Fibroblast of pulmonary artery (primary cell): ENCODE data around the gene TTC21A.
A peak's percentile ranks its signal among the peaks of the same experiment; 100 is the strongest.

Experiments used
- DNase-seq: peaks from one replicate; pipeline ENCODE4 v3.0.0-alpha.2; 2010; ENCODE audit warnings: low read depth
- H3K4me3 ChIP-seq: replicated peaks from 2 replicates; pipeline ENCODE4 v1.5.1; 2011; ENCODE audit warnings: low read depth, mild to moderate bottlenecking, control low read depth, low read length, moderate library complexity
- CTCF ChIP-seq: IDR thresholded peaks from 2 replicates; pipeline ENCODE4 v1.5.1; 2011; ENCODE audit warnings: mild to moderate bottlenecking, control low read depth, low read length, inconsistent platforms; ENCODE audit errors: missing control alignments

TTC21A gene

GRCh38 chr3:39115870-39116269 lies 8.4 kb downstream of the TTC21A start:
- H3K4me3 ChIP-seq = no peak overlapping the region
- no peak for TF ChIP-seq CTCF
- no peak for DNase-seq

- H3K4me3 ChIP-seq = no peak overlapping the region
- no peak for TF ChIP-seq CTCF
- DNase-seq = no peak
Observed at GRCh38 chr3:39118079-39118478, 10.6 kb downstream of the TTC21A start.

- no peak for TF ChIP-seq CTCF
- H3K4me3 ChIP-seq = no peak overlapping the region
- DNase-seq = no peak
Observed at GRCh38 chr3:39118931-39119660, 11.6 kb downstream of the TTC21A start.

GRCh38 chr3:39121621-39122020 lies 14.1 kb downstream of the TTC21A start:
- H3K4me3 ChIP-seq = no peak overlapping the region
- TF ChIP-seq CTCF = no peak
- no peak for DNase-seq

GRCh38 chr3:39122813-39123212 lies 15.3 kb downstream of the TTC21A start:
- no peak for TF ChIP-seq CTCF
- DNase-seq = no peak
- no peak overlapping the region for H3K4me3 ChIP-seq

- H3K4me3 ChIP-seq = no peak overlapping the region
- peak; percentile 67 for TF ChIP-seq CTCF
- peak; percentile 65 for DNase-seq
Observed at GRCh38 chr3:39124876-39125840, 17.7 kb downstream of the TTC21A start.
